ENCODE results near the gene ANKRD44. TPM values are rescaled to one million over a fixed set of nuclear protein-coding genes. Genes with fewer than 3 reads are reported as not detected.

The ANKRD44 gene
- total and polyA plus RNA-seq, 2 of the 8 experiments (the other 6 are each of a cell fraction or from before 2014, with no cell fraction given): 1.2 to 1.3 TPM

DNA sequence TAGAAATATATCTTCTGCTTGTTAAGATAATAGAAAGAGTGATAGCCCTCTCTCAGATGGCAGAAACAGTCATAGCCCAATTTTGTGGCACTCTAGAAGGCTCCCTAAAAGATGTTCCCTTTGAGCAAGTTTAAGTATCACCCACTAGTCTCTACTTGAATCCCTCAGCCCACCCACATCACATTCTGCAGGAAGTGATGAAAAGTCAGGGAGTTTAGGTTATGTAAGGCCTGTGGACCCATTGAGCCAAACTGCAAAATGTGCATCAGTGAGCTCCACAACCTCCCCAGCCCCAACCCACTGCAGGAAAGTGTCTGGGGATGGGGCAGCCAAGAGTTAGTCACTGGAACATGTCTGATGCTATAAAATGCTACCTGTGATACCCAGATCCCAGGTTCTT lies 25.6 kb downstream of the ANKRD44 start:
- Histone ChIP-seq H2BK120ac (replicated peaks; ENCODE audit: low read depth, low read length) (no peak overlapping the region), H3K18ac (ENCODE audit: extremely low read depth, low read length) (no peak overlapping the region), H4K8ac (ENCODE audit: extremely low read depth, insufficient read depth, low read length) (no peak overlapping the region), H3K9me3 (ENCODE audit: insufficient read depth in 2 of 2, low read depth in 1 of 2, low read length in 1 of 2) (no peaks in the 10 kb centered on the region), H2AK5ac (ENCODE audit: low read depth, low read length) (no peak overlapping the region), H3K14ac (ENCODE audit: insufficient read length) (no peak overlapping the region), H2BK15ac (ENCODE audit: low read length) (no peak overlapping the region), H3K4me3 (ENCODE audit: extremely low read depth in 1 of 4, insufficient read depth in 2 of 4, low read depth in 3 of 4, low read length in 4 of 4) (no peak overlapping the region), H4K20me1 (replicated peaks in 1 of 2; ENCODE audit: control insufficient read depth in 1 of 2, insufficient read depth in 2 of 2, low read length in 2 of 2) (no peaks in the 10 kb centered on the region), H3K4me1 (replicated peaks in 1 of 4; ENCODE audit: control insufficient read depth in 3 of 4, insufficient read depth in 4 of 4, low read length in 3 of 4) (peaks cover 0 to 3% (median 1%) of the 10 kb centered on the region in 4 experiments; a peak in 2 of 7 replicates), H2BK12ac (ENCODE audit: low read depth, low read length) (no peak overlapping the region), H3K4ac (replicated peaks; ENCODE audit: insufficient read length, low read depth, low read length) (no peak overlapping the region), H3K79me1 (ENCODE audit: low read depth, low read length) (no peaks in the 10 kb centered on the region), H3K4me2 (ENCODE audit: insufficient read depth in 1 of 2, low read depth in 2 of 2, low read length in 2 of 2) (no peak overlapping the region), H2BK20ac (ENCODE audit: low read length) (no peak overlapping the region), H3K9ac (replicated peaks in 1 of 4; ENCODE audit: extremely low read depth in 1 of 4, low read depth in 3 of 4, low read length in 3 of 4) (no peak overlapping the region), H3K79me2 (ENCODE audit: control insufficient read depth in 1 of 2, insufficient read depth in 2 of 2, low read length in 2 of 2) (no peaks in the 10 kb centered on the region), H3K27me3 (replicated peaks in 1 of 4; ENCODE audit: control insufficient read depth in 3 of 4, extremely low read depth in 1 of 4, insufficient read depth in 3 of 4, low read length in 3 of 4) (no peaks in the 10 kb centered on the region), H3K23me2 (ENCODE audit: low read depth, low read length) (no peaks in the 10 kb centered on the region), H4K91ac (replicated peaks; ENCODE audit: insufficient read length, low read length) (no peak overlapping the region), H3K36me3 (ENCODE audit: control insufficient read depth in 2 of 4, insufficient read depth in 4 of 4, low read length in 3 of 4) (no peaks in the 10 kb centered on the region), H3K56ac (replicated peaks; ENCODE audit: insufficient read length, low read depth, low read length) (no peak overlapping the region), H3K23ac (ENCODE audit: insufficient read length) (no peak overlapping the region), H4K5ac (ENCODE audit: insufficient read length, low read depth, low read length) (no peak overlapping the region), H3K27ac (ENCODE audit: low read depth, low read length) (no peak overlapping the region), H2AFZ (ENCODE audit: low read length) (no peak overlapping the region), H2BK5ac (ENCODE audit: low read depth, low read length) (no peak overlapping the region)
- ChIA-PET POLR2A (ENCODE audit: partially characterized antibody) (no interaction called here), CTCF (ENCODE audit: partially characterized antibody) (interaction anchor here (0.6 to 1.1 kb wide), 4 partner anchors 19 to 249 kb away, joined by 3 read pairs; no protein-coding TSS in a partner anchor)
- DNase-seq (ENCODE audit: low read depth in 1 of 2, low spot score in 2 of 2) (no peak), FAIRE-seq (no peak)
- no peak for TF ChIP-seq BRCA1 (IDR thresholded peaks at IDR 0.05; ENCODE audit: low read depth, low read length)
- no peak for TF ChIP-seq KDM1A (IDR thresholded peaks at IDR 0.05; ENCODE audit: borderline replicate concordance, low read length)
- no peak for TF ChIP-seq CHD1 (IDR thresholded peaks at IDR 0.05; ENCODE audit: low read depth, low read length)

Data from H1 (cell line).